GM18909 (cell line): Measurements from ENCODE around the gene MTMR3.

ENCODE experiments used
- ATAC-seq: cut with Tn5 transposase; IDR thresholded peaks from one replicate; pipeline ENCODE4 v1.9.1; 2021; ENCODE audit warnings: mild to moderate bottlenecking; ENCODE audit not compliant: unreplicated experiment, poor library complexity

MTMR3 gene

DNA sequence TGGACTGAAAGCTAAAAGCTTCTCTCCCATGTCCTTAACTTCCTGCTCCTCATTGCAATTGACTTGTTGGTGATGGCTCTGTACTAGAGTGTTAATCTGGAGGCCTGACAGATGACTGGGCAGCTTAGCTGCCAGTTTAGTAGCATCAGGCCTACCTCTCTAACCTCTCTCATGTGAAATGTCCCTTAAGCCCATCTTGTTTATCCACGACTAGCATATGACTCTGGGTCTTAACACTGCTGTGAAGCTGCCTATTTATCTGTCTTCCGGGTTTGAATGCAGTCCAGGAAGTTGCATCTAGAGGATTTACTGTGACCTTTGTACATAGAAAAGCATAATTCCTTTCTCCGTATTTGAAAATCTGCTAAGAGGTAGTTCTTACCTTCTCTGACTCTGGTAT is 112.0 kb downstream of the MTMR3 start:
- ATAC-seq, result no peak

DNA sequence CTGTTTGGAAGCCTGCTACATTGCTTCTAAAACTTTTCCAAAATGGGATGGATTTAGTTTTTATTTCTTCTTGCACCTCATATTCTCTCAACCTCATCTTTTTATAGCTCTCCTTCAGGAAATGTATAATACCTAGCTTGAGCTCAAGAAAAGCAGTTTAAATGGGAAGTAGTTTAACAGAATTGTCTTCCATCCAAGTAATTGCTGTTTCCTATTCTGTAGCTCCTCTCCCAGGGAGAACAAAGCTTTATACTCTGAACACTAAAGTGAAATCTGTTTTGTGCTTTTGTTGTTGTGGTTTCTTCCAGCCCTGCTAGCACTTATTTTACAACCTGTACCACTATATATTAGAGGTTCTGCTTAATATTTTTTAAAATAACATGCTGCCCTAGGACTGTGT is 114.1 kb downstream of the MTMR3 start:
- no peak for ATAC-seq

GRCh38 chr22:29997516-29997915 is 114.5 kb downstream of the MTMR3 start:
- no peak for ATAC-seq

DNA sequence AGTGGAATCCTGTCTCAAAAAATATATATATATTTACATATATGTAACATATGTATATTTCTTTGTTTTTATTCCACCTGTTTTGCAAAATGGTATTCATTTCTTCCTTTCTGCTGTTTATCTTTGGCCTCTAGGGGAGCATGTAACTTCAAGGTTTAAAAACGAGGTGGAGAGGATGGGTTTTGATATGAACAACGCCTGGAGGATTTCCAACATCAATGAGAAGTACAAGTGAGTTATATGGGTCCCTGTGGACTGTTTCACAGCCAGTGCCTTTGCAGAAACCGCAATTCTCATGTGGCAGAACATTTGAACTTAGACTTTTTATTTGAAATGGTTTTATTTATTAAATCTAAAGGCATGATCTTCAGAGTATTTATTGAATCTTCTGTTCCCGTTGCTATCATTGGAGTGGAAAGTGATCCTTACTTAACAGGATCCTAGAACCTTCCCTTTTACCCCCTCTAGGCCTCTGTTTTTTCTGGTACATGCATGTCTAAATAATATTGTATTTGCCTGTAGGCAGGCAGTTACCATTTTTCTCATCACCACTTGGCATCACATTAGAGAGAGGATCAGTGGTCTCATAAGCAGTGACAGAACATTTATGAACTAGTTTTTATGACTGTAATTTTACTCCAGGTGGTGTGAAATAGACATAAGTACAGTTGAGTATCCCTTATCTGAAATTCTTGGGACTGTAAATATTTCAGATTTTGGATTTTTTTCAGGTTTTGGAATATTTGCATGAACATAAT is 115.8 kb downstream of the MTMR3 start:
- ATAC-seq, result no peak

DNA sequence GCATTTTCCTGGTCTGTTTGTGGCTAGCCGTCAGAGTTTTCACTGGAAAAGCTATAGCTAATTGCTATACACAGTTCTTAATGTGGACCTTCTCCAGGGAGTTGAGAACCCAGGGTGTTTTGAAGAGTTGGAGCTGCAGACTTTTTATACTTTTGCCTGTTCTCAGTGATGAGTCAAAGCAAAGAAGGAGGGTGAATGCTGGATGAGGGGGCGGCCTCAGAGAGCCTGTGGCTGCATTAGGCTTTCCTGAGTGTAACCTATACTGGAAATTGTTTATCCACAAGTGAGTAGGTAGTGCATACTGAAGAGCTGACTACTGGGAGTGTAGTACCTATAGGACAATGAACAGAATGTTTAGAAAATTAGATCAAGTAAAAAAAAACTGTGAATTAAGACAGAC is 117.6 kb downstream of the MTMR3 start:
- no peak for ATAC-seq

- ATAC-seq, result no peak
Observed at GRCh38 chr22:30001459-30001858, 118.5 kb downstream of the MTMR3 start.

GRCh38 chr22:30002861-30003486 is 120.0 kb downstream of the MTMR3 start:
- no peak for ATAC-seq

DNA sequence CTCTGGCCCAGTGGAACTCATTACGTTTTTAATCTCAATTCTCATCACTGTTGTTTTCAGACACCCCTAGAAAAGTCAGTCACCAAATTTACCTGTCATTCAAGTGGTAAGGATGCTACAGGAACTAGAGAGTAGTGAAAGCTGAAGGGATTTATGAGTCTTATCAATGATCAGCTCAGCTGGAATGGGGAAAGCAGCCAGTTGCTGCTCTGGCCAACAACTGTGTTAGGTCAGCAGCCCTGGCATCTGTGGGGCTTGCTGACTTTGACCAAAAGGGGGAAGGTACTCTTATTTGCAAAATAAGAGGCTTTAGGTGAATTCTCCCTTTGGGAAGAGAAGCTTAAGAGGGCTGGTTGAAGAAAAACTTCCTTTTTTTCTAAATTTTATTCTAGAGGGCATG is 121.1 kb downstream of the MTMR3 start:
- ATAC-seq, result no peak

DNA sequence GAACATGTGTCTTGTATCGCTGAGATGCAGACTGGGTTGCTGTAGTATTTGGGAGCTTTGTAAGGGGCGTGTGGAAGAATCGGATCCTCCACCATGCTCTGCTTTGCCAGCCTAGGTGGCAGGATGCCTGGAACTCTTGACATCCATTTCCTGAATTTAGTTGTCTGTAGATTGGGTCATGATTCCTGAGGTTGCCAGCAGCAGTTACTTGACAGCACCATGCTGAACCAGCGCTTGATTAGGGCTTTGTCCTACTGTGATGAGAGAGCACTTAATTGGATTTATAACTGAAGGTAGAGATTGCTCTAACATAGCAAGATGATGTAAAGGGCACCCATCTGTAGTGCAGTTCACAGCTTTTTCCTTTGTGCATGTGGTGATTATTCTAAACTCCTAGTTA is 121.7 kb downstream of the MTMR3 start:
- no peak for ATAC-seq

DNA sequence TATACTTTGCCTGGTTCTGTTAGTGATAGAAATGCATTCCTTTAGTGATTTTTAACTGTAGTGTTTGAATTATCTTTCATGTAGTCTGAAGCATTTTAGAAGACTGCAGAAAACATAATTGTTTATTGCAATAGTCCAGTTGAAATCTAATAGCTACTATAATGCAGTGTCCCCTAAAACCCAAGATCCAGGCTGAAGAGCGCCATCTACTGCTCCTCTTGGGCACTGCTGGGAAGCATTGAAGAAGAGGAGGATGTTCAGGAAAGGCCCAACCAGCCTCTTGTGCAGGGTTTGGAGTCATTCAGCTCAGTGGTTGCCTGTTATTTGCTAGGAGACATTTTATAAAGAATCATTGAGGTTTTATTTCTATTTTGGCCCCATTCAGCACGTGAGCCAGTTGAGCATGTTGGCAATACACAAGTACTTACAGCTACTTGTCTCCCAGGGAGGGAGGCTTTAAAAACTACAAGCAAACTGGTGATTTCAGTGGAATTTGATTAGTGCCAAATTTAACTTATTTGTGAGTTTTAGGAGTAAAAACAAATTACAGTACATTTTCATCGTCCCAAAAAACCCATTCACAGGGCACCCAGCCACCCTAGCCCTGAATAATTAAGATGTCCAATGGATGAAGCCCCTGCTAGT is 122.4 kb downstream of the MTMR3 start:
- no peak for ATAC-seq

GRCh38 chr22:30007361-30007760 is 124.4 kb downstream of the MTMR3 start:
- ATAC-seq, result no peak

- ATAC-seq, result no peak
Observed at GRCh38 chr22:30008401-30008800, 125.4 kb downstream of the MTMR3 start.

DNA sequence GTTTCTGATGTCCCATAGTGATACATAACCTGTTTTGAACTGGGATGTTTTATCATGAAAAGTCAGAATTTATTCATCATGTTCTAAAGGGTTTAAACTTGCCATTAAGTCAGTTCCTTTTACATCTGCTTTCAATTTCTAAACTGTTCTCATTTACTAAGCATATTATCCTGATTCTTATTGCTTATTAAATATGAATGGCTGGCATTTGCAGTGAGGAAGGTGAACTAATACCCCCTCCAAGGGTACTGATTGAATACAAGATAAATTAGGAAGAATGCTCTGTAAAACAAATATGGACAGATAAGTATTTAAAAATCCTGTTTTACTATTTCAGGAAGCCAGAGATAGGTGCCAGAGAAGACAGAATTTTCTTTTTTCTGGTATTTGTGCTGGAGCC is 126.5 kb downstream of the MTMR3 start:
- no peak for ATAC-seq

DNA sequence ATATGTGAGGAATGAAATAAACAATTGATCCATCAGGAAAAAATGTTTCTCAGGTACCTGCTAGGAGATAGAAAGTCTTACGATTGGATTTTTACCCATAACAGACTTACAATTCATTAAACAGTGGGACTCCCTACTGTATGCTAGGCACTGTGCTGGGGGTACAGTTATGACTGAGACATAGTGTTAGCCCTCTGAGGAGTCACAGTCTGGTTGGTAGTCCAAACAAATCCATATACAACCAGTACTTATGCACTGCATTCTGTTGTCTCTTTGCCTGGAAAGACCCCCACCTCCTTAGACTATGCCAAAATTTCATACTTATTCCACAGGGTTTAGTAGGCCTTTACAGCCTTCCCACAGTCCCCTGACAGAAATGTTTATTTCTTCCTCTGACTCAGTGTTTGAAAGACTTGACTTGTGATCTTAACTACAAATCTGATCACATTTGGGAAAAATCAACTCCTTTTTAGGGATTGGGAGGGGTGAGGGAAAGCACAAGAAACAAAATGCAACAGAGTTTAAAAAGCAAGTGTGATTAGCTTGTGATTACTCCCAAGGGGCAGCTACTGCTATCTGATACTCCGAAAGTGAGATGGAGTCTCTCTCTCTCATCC is 127.9 kb downstream of the MTMR3 start:
- ATAC-seq, result no peak

DNA sequence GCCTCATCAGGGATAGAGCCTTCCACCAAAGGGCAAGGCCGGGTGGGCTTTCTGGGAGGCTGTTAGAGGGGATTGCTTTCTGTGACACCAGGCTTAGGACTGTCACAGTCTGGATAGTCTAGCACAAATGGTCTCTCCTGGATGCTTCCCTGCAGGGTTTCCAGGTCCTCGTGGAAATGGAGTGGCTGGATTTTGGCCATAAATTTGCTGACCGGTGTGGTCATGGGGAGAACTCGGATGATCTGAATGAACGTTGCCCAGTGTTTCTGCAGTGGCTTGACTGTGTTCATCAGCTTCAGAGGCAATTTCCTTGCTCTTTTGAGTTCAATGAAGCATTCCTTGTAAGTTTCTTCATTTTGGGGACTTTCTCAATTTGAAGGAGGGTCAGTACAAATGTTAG is 130.2 kb downstream of the MTMR3 start:
- no peak for ATAC-seq

GRCh38 chr22:30014244-30014643 is 131.3 kb downstream of the MTMR3 start:
- ATAC-seq, result no peak

- ATAC-seq, result no peak
Observed at GRCh38 chr22:30015229-30015797, 132.3 kb downstream of the MTMR3 start.

DNA sequence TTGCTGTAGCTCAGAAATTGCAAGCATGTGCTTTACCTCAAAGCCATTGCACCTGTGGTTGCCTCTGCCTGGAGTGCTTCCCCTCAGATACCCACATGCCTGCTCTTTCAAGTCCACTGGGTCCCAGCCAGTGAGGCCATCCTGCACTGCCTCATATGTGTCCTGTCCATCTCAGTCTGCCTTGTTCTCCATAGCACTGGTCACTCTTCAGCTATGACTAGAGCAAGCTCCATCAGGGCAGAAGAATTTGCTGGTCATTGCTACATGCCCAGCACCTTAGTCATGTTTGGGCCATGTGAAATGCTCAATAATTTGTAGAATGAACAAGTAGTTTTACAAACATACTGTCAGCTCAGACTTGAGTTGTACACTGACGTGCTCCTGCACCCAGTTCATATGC is 132.9 kb downstream of the MTMR3 start:
- ATAC-seq, result no peak

DNA sequence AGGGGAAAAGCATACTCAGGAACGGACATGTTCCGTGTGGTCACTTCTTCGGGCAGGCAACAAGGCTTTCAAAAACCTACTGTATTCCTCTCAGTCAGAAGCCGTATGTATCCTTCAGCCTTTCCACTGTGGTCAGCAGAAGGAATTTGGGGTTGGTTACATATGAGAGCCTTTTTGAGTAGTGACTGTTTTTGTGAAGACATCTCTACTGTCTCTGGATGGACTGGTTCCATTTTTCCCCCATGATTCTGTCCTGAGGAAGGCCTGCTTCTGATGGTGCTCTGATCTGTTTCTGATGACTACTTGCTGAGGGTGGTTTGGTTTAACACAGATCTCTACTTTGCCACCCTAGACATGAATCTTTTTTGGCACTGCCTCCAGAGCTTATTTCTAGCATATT is 133.6 kb downstream of the MTMR3 start:
- no peak for ATAC-seq

DNA sequence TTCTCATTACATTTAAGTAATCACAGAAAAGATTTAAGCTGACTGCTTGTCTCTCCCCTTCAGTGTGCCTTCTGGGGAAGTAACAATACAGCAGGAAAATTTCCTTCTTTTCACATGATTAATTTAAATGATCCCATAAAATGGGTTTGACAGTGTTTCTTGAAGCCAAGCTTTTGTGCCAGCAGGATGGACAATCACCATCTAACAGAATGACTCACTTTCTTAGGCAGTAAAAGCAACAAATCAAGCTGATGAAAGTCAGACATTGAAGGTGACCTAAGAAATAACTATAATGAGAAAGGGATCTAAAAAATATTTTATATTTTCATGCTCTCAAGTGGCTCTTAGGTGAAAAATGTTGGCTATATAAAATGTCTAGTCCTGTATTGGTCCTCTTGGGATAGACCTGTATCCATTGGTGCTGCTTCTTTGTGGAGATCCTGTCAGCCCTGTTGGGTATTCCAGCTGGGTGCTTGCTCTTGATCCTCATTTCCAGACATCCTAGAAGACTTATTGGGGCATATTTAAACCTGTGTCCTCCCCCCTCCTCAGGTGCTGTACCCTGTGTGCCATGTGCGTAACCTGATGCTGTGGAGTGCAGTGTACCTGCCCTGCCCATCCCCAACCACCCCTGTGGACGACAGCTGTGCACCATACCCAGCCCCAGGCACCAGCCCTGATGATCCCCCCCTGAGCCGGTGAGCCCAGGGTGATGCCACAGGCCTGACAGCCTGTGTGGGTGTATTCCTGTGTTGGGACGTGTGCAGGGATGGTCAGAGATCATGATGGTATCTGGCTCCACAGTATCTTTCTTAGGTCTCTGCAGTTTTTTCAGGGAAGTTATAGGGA is 134.6 kb downstream of the MTMR3 start:
- ATAC-seq, result no peak
